HUDEP-2 (cell line): ENCODE results near the gene TRMT13.
A peak's percentile ranks its signal among the peaks of the same experiment; 100 is the strongest.
"Not testable (repeated sequence)": the region's sequence is repeated elsewhere in the genome, so short reads cannot be mapped to it uniquely, and the experiment has no call there.

Source experiments
- DNase-seq, 76 experiments: peaks; one replicate each; lab custom pipeline; 2025; ENCODE audit not compliant: unreplicated experiment in 76 of 76; lab: John Stamatoyannopoulos, UW

Gene TRMT13

DNA sequence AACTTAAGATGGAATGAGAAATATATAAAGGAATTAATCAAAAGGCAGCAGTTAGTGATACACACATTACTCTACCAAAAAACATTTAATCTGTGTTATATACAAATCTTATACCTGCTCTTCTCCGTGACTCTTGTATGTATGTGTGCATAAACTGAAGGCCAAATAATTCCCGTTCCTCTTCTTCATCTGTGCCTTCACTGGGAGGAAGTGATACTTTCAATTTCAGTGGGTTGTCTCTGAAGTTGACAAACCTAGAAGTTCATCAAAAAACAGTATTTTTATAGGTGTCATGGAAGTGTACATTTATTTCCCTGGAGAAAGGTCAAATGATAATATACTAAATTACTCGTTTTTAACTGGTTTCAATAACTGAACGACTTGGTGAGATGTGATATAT lies 19.3 kb downstream of the TRMT13 start:
- DNase-seq: no peak

DNA sequence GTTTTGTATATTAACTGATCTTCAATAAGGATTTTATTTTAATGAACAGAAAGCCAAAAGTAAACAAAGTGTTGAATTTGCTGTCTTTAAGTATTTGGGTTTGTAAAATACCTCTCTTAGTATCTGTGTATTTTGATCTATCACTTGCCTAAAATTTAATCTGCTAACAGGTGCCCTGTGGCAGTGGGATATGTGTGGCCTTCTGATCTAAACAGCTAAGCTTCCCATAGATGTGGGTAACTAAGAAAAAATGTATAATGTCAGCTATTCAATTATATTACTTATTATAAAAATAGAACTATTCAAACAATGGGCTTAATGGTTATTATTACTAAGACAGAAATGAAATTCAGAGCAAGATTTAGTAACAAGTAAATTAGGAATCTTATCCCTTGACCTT lies 29.9 kb downstream of the TRMT13 start:
- DNase-seq: no peak

DNA sequence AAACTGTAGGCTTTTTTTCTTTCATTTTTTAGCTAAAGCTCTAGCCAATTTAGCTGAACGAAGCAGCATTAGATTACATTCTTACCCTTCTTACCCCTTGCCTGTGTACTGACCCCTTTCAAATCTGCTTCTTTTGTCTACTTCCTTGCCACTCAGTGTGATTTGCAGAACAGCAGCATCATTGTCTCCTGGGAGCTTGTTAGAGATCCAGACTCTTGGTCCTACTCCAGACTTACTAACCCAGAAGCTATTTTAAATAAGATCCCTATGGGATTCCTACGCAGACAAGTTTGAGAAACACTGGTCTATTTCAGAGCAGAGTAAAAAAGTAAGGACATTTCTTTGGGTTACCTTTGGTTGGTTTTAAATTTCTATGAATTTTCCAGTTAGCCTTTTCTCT lies 31.3 kb downstream of the TRMT13 start:
- DNase-seq: no peak

DNA sequence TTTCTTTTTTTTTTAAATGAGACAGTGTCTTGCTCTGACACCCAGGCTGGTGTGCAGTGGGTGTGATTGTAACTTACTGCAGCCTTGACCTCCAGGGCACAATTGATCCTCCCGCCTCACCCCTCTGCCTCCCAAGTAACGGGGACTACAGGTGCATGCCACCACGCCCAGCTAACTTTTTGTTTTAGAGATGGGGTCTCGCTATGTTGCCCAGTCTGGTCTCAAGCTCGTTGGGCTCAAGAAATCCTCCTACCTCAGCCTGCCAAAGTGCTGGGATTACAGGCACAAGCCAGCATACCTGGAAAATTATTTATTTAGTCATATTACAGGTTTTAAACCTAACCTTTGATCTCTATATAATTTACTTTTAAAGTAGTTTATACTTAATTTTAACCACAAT lies 31.7 kb downstream of the TRMT13 start:
- DNase-seq: no peak

DNA sequence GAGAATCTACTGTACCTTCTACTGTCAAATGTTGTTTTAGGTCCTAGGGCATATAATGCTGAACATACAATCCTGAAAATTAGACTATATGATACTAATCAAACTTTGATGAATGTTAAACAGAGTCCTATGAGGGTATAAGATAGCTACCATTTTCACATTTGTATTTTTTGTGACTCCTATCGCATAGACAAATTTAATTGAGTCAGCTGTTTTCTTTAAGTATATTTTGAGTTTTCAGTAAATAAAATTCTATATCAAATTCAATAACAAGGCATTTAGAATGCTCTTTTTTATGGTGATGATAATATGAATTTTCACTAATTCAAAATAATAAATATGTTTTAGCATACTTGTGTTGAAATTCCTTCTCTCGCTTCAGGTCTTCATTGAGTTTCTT lies 35.1 kb downstream of the TRMT13 start:
- DNase-seq: no peak

DNA sequence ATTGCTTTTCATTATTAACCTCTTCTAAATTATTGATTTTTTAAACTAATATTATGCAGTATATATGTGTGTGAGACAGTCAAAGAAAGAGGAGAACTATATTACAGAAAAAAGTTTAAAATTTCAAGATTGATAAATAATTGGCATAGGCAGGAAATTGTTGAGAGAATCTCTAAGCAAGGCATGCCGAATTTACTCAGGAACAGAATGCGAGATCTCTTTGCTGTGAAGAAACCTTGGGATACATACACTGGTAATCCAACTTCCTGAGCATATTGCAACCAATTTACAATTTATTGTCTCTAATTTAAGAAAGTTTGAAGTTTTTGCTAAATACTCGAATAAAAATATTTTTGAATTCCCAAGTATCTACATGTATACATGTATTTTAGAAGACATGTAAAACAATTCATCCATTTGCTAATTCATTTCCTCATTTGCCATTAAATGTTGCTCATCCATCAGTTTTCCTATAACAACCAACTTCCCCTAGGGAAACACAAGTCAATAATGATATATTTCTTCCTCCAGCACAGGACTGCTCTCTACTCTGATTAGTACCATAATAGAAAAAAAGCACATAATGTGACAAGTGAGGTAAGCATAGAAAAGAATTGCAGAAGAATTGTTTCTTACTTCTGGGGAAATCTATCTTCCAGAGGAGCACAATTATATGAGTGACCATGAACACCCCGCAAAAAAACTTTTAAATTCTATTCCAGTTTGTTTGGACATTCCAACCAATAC lies 44.5 kb downstream of the TRMT13 start:
- DNase-seq: no peak

DNA sequence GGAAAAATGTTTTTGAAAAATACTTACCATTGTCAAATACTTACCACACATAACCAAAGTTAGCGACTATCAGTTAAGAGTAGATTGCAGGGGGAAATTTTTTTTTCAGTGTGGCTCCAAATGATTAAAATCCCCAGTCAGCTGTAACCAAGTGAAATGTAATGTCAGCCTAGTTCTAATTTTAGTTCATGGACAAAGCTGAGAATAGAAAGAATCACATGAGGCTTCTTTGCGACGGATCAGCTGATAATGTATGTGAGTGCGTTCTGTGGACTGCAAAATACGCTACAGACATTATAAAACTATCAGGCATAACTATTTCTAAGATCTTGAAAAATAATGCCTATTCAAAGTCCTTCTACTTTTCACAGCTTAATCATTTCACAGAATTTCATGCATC lies 45.1 kb downstream of the TRMT13 start, which contains the start of gene LRRC39:
LRRC39 (minus strand) TSS at position 166 of the 400 bp plus-strand sequence. CDS start 9,740 bp downstream, outside the sequence.
- DNase-seq: no peak

DNA sequence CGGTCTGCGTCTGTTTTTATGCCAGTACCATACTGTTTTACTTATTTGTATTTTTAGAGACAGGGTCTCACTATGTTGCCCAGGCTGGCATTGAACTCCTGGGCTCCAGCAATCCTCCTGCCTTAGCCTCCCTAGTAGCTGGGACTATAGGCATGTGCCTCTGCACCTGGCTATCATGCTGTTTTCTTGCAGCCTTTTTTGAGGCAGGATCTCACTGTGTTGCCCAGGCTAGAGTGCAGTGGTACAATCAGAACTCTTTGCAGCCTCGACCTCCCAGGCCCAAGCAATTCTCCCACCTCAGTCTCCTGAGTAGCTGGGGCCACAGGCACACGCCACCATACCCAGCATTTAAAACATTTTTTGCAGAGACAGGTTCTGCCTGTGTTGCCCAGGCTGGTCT lies 50.4 kb downstream of the TRMT13 start:
- DNase-seq: no peak

DNA sequence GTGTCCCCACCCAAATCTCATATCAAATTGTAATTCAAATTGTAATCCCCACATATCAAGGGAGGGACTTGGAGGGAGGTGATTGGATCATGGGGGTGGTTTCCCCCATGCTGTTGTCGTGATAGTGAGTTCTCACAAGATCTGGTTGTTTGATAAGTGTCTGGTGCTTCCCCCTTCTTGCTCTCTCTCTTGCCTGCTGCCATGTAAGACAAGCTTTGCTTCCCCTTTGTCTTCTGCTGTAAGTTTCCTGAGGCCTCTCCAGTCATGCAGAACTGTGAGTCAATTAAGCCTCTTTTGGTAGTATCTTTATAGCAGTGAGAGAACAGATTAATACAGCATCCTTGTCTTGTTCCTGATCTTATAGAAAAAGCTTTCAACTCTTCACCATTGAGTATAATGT lies 51.6 kb downstream of the TRMT13 start:
- DNase-seq: peak in 41 of 76 experiments; percentile 1 to 71 (median 17)

DNA sequence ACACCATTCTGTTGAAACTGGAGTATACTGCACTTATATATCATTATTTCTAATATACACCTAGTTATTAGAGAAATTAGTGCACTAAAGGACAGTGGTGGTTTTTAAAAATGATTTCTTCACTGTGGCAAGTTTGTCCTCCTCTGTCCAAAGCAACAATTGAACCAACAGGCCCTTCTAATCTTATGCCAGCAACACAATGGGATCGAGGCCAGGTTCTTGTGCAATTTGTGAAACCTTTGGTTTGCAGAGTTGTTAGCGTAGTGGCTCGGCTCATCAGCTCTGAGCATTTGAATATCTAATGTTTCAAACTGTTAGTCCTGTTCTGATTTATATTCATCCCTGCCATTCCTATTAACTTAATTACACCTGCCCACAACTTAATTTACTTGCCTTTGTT lies 54.9 kb downstream of the TRMT13 start:
- no peak for DNase-seq

DNA sequence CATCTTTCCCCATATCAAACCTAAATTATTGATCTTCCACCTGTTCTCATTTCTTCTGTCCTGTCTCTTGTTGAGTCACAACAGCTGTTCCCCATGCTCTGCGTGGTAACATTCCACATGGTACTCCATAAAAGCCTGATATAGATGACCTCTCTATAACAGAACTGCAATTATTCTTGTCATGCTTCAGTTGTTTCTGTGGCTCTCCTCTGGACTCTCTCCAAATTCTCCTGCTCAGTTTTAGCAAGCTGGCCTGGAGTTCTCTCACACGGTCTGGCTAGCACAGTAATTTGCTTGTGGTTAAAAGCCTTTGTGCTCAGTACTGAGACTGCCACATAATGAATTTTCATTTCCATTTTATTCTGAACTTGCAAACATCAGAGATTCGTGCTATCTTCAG lies 55.7 kb downstream of the TRMT13 start:
- no peak for DNase-seq

DNA sequence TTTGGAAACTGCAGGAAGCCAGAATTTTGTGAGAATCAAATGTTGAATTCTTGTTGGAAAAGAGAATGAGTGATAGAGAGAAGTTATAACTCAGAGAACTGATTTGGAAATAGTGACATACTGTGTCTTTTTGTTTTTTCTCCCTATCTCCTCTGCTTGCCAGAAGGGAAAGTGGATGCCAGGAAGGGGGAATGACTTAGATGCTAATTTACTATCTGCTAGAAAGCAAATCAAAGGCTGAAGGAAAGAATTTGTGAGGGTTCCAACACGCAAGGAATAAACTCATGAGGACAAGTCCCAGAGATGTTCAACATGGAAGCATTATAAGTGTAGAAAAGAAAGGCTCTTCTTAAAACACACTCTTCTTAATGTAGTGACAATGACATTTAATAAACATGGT lies 65.6 kb downstream of the TRMT13 start:
- no peak for DNase-seq

DNA sequence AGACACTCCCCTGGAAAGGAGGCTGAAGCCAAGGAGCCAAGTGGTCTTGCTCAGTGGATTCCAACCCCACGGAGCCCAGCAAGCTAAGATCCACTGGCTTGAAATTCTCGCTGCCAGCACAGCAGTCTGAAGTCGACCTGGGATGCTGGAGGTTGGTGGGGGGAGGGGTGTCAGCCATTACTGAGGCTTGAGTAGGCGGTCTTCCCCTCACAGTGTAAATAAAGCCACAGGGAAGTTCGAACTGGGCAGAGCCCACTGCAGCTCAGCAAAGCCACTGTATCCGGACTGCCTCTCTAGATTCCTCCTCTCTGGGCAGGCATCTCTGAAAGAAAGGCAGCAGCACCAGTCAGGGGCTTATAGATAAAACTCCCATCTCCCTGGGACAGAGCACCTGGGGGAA lies 67.1 kb downstream of the TRMT13 start:
- DNase-seq: not testable (repeated sequence)
